GM19193 (cell line): ENCODE measurements around the gene TFDP1.

ENCODE experiments used
- POLR2A ChIP-seq: IDR thresholded peaks from 4 replicates; pipeline ENCODE4 v1.6.1; 2011; ENCODE audit not compliant: insufficient read depth, insufficient read length; ENCODE audit errors: extremely low read depth

Gene TFDP1, protein sequence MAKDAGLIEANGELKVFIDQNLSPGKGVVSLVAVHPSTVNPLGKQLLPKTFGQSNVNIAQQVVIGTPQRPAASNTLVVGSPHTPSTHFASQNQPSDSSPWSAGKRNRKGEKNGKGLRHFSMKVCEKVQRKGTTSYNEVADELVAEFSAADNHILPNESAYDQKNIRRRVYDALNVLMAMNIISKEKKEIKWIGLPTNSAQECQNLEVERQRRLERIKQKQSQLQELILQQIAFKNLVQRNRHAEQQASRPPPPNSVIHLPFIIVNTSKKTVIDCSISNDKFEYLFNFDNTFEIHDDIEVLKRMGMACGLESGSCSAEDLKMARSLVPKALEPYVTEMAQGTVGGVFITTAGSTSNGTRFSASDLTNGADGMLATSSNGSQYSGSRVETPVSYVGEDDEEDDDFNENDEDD

DNA sequence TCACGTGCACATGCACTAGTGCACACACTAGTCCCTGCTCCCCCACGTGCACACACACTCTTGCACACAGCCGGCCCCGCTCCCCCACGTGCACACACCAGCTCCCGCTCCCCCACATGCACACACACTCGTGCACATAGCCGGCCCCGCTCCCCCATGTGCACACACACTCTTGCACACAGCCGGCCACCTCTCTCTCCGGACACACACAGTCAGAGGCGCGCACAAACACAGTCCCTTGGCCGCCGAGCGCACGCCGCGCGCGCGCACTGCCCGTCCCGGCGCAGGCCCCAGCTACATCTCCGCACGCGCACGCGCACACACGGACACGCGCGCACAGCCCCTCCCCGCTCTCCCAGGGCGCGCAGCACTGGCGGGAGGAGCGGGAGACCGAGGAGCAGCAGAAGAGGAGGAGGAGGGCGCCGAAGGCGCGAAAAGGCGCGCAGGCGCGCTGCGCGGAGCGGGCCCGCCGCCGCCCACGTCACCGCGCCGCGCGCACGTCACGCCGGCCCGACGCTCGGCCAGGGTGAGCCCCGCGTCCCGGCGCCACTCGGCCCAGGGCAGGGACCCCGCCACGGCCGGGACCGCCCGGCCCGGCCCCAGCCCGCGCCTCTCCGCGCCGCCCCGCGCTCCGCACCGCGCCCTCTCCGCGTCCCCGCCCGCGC lies at the start of gene TFDP1:
Gene TFDP1 (plus strand): TSS at position 549 of the 665 bp plus-strand sequence. CDS start 1,085 bp downstream, outside the sequence.
- peak; percentile 70 for TF ChIP-seq POLR2A

DNA sequence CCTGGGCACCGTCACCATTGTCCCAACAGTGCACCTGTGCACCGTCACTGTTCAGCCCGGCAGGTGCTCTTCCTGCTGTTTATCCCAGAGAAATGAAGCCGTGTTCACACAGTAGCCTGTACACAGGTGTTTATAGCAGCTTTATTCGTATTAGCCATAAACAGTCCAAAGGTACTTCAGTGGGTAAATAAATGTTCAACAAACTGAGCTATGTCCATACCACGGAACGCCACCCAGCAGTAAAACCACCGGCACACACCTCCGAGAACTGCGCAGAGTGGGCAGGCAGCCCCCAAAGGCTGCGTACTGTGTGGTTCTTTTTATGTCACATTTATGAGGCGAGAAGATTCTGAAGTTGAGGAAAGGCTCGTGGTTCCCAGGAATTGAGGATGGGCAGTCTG lies 49.2 kb upstream of the TFDP1 start:
- TF ChIP-seq POLR2A, result no peak

DNA sequence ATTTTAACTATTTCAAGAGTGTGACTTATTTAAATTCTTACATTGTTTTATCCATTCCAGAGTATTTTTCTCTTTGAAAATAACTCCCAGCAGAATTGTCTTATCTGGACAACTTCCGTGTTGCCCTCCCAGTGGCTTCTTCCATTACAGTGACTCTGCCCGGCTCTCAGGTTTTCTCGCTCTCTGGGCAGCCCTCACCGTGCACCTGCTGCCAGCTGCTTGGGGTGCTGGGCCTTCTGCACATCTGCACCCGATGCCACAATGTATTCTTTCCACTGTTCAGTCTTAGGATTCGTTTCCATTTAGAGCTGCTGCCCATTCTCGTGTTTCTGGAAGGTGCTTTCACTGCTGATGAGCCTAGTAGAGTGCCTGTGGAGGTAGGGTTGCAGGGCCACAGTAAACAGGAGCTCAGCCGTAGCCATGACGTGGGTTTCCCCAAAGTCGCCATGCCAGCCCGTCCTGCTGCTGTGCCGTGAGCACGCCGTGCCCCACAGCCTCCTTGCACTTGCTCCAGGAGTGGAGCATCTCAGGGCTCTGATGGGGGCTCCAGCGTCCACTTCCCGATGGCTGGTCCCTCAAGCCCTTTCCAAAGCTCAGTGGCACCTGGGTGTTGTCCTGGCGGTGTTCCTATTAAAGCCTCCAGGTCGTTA lies 48.0 kb upstream of the TFDP1 start:
- no peak for TF ChIP-seq POLR2A

DNA sequence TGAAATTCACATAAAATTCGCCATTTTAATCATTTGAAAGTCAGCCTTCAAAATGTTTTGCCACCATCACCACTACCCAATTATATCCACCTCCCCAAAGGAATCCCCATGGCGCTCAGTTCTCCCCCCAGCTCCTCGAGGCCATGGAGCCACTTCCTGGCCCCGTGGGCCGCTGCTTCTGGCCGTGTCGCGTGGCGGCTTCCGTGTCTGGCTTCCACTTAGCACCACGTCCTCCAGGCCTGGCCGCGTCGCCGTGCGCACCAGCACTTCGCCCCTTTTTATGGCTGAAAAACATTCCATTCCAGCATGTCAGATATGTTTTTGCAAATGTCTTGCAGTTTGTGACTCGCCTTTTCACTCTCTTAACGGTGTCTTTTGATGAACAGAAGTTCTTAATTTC lies 47.3 kb upstream of the TFDP1 start:
- no peak for TF ChIP-seq POLR2A

DNA sequence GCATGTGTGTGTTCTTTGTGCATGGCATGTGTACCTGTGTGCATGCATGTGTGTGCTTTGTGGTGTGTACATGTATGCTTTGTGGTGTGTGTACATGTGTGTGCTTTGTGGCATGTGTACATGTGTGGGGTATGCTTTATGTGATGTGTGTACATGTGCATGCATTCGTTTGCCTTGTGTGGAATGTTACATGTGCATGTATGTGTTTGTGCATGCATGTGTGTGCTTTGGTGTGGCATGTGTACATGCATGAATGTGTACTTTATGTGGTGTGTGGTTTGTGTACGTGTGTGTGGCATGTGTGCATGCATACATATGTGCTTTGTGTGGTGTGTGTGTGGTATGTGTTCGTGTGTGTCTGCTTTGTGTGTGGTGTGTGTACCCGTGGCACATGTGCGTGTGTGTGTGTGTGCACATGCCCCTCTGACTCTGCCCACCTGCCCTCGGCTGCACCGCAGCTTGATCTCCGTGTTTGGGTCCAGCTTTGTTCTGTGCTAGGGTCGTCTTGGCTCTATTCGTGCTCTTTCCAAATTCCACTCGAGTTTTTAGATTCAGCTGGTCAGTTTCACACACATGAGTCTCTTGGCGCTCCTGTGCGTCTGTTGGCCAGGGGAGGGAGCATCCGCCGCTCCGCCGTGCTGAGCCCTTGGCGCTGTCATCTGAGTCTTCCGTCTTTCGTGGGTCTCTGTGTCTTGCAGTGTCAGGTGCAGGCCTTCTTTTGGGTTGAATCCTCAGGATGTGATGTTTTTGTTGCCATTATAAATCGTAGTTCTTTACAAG lies 46.5 kb upstream of the TFDP1 start:
- TF ChIP-seq POLR2A, result no peak

DNA sequence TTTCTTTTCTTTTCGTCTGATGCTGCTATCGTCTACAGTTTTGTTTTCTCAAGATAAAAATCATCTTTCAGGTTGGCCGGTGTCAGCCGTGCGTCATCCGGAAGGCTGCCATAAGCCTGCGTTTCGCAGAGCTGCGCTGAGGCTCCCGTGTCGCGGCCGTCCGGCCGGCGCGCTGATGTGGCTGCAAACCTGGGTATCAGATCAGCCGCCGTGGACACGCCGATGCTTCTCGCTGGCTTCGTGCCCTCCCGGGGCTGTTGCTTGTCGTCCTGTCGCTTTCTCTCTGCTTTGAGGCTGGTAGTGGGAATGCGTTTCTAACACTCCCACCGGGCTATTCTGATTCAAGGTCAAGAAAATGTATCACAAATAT lies 45.9 kb upstream of the TFDP1 start:
- TF ChIP-seq POLR2A, result no peak

DNA sequence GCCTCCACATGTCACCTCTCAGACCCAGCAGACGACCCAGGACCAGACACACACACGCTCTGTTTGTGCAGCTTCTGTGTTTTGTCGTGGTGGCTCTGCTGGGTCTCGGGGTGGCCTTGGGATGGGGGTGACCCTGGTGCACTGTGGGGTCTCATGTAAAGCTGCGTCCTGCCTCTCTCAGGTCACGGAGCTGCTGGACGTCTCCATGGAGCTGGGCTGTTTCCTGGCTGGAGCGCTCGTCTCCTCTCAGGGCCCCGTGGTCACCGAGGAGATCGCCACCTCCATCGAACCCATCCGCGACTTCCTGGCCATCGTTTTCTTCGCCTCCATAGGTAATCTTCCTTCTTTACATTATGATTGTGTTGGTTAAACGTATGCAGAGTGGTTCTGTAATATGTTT lies 45.4 kb upstream of the TFDP1 start:
- no peak for TF ChIP-seq POLR2A

DNA sequence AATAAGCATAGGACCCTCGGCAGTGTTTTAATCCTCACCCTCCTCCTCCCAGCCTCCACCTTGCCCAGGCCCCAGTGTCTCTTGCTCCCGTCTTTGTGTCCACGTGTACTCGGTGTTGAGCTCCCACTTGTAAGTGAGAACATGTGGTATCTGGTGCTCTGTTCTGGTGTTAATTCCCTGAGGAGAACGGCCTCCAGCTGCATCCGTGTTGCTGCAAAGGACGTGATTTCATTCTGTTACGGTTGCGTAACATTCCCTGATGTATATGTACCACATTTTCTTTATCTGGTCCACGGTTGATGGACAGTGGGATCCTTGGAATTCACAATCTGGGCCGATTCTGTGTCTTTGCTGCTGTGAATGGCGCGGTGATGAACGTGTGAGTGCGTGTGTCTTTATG lies 44.7 kb upstream of the TFDP1 start:
- no peak for TF ChIP-seq POLR2A

DNA sequence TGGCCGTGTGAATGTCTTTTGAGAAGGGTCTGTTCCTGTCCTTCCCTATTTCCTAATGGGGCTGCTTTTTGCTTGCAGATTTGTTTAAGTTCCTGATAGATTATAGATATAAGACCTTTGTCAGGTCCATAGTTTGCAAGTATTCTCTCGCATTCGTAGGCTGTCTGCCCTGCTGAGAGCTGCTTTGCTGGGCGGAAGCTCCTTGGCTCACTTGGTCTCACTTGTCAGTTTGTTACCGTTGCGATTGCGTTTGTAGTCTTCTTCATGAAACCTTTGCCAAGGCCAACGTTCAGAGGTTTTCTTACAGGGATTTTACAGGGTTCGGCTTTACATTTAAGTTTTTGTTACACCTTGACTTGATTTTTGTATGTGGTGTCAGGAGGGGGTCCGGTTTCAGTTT lies 44.0 kb upstream of the TFDP1 start:
- no peak for TF ChIP-seq POLR2A

DNA sequence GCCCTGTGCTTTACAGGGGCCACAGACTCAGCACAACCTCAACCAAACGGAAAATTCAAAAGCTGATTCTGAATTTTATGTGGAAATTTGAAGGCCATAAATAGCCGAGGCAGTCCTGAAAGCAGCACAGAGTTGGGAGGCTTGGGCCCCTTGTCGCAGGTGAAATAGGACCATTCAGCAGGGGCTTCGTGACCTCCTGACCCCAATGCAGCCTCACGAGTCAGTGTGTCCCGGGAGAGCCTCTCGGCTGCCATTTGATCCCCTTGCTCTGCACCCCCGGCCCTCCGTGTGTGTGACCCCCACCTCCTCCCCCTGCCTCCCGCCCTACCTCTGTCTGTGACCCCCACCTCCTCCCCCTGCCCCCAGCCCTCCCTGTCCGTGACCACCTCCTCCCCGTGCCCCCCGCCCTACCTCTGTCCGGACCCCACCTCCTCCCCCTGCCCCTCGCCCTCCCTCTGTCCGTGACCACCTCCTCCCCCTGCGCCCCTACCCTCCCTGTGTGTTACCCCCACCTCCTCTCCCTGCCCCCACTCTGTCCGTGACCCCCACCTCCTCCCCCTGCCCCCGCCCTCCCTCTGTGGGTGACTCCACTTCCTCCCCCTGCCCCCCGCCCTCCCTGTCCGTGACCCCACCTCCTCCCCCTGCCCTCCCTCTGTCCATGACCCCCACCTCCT lies 41.7 kb upstream of the TFDP1 start:
- no peak for TF ChIP-seq POLR2A

DNA sequence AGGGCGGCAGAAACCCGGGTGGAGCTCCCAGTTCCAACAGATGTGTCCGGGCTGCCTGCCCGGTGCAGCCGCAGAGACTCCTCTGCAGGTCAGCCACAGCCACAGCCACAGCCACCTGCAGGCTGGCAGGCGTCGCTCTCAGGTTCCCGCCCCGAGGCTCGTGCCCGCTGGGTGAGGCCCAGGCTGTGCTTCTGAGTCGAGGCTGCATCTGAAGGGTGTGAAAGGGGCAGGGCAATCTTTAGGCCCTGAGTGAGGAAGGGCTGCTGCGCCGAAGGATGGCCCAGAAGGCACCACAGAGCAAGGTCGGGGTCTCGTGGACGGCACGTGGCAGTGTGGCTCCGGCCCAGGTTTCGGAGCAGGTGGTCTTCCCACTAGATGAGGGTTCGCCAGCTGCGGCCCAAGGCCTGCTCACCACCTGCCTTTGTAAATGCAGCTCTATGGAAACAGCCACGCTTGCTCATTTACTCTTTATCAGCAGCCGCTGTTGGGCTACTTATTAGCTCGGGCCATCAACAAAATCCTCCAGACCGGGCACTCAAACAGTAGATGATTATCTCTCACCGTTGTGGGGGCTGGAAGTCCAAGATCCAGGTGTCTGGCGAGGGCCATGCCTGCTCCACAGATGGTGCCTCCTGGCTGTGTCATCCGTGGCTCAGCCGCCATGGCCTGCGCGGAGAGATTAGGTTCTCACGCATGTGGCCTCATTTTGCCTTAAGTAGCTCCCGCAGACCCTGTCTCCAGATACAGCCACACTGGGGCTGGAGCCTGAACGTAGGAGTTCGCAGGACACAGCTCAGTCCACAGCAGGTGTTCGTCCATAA lies 40.3 kb upstream of the TFDP1 start:
- TF ChIP-seq POLR2A, result no peak

DNA sequence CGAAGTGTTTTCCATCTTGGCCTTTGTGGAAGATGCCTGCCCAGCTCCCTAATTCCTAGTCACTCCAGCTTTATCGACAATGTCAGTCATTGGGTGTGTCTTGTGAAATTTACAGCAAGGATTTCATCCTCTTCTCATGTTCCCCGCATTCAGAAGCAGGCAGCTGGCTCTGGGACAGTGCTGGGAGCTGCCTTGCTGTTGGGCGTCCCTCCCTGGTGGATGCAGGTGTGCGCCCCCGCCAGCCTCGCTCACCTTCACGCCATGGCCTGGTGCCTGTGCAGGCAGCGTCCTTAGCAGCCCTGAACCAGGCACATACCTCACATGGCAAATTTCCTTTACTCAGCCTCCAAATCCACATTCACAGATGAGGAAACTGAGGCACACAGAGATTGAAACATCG lies 39.7 kb upstream of the TFDP1 start:
- TF ChIP-seq POLR2A, result no peak

DNA sequence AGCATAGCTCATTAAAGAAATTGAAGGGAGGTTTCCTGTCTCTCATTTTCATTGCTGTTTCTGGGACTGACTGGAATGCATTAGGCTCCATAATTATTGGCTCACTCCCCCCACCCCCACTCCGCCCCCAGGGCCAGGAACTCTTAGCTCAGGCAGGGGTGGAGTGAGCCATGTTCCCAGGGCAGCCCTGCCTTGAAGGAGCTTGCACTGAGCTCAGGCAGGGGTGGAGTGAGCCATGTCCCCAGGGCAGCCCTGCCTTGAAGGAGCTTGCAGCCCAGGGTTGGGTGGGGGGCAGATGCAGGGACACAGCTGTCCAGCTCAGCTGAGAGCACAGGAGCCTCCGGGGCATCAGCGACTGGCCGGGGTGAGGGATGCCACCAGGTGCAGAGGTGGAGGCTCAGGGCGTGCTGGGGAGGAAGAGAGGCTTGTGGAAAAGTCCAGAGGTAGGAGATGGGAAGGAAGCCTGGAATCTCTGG lies 39.1 kb upstream of the TFDP1 start:
- no peak for TF ChIP-seq POLR2A
